Endothelial cell (in vitro differentiated cells): ENCODE measurements around the gene SLC22A23. TPM values are rescaled to one million over a fixed set of nuclear protein-coding genes. Genes with fewer than 3 reads are reported as not detected.

ENCODE experiments used
- DNase-seq: peaks from one replicate; pipeline ENCODE4 v3.0.0; 2021; ENCODE audit warnings: low spot score
- H3K27ac Mint-ChIP-seq: one replicate; pipeline ENCODE4 v1.8.0; 2021; ENCODE audit warnings: mixed read lengths, inconsistent platforms; ENCODE audit not compliant: unreplicated experiment
- H3K27me3 Mint-ChIP-seq: one replicate; pipeline ENCODE4 v1.8.0; 2021; ENCODE audit warnings: mild to moderate bottlenecking, moderate library complexity, mixed read lengths, inconsistent platforms; ENCODE audit not compliant: unreplicated experiment
- H3K36me3 Mint-ChIP-seq: one replicate; pipeline ENCODE4 v1.8.0; 2021; ENCODE audit warnings: mild to moderate bottlenecking, low read depth, mixed read lengths, inconsistent platforms; ENCODE audit not compliant: unreplicated experiment
- H3K4me1 Mint-ChIP-seq: one replicate; pipeline ENCODE4 v1.8.0; 2021; ENCODE audit warnings: mild to moderate bottlenecking, mixed read lengths, inconsistent platforms; ENCODE audit not compliant: unreplicated experiment
- H3K4me3 Mint-ChIP-seq: one replicate; pipeline ENCODE4 v1.8.0; 2021; ENCODE audit warnings: mild to moderate bottlenecking, mixed read lengths, inconsistent platforms; ENCODE audit not compliant: unreplicated experiment
- H3K9me3 Mint-ChIP-seq: one replicate; pipeline ENCODE4 v1.8.0; 2021; ENCODE audit warnings: mixed read lengths, inconsistent platforms; ENCODE audit not compliant: unreplicated experiment
- CTCF ChIP-seq: fragments of 200-600 bp; sonication (generic); IDR thresholded peaks from one replicate; pipeline ENCODE4 v1.5.0; 2021; ENCODE audit warnings: antibody characterized with exemption; ENCODE audit not compliant: unreplicated experiment
- total RNA-seq: library from RNA; stranded (reverse); fragmentation: NEBNext Ultra II Directional; extraction: Animal tissue kit (Norgen Biotek cat#: 25700); gene quantifications from one replicate; pipeline ENCODE4 v1.2.1, GENCODE V29; 2021; ENCODE audit not compliant: unreplicated experiment

Gene SLC22A23
- total RNA-seq, 1 donor from 2014 or later: 72.7 TPM

DNA sequence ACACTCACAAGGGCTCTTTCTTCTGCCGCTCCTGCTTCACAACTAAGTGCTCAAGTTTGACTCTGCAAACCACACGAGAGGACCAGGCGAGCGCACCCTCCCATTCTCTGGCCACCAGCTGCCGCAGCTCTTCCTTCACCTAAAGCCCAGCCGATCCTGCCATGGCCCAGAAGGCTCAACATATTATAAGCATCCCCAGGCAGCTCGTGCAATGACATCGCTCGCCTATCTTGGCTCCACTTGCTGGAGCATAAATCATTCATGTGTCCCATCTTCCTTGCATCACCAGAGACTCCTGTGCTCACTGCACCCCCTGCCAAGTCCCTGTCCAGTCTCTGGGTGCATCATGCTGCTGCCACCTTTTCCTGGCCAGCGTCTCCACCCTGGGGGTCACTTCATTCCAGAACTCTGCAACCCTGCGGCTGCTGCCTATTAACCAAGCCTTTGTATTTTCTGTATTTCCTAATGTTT, 139.1 kb downstream of the SLC22A23 start:
- DNase-seq: no peak
- peaks cover 12% of the 10 kb centered on the region for H3K27me3 Mint-ChIP-seq
- H3K36me3 Mint-ChIP-seq: peaks cover 34% of the 10 kb centered on the region
- H3K9me3 Mint-ChIP-seq: no peaks in the 10 kb centered on the region
- peaks cover 9% of the 10 kb centered on the region for H3K4me1 Mint-ChIP-seq
- H3K27ac Mint-ChIP-seq: no peak overlapping the region
- no peak overlapping the region for H3K4me3 Mint-ChIP-seq
- no peak for TF ChIP-seq CTCF

- no peaks in the 10 kb centered on the region for H3K9me3 Mint-ChIP-seq
- peaks cover 11% of the 10 kb centered on the region for H3K27me3 Mint-ChIP-seq
- DNase-seq: no peak
Measured at GRCh38 chr6:3316818-3317217, 140.0 kb downstream of the SLC22A23 start.

GRCh38 chr6:3316331-3316730, 140.5 kb downstream of the SLC22A23 start:
- Mint-ChIP-seq H3K36me3 (peaks cover 30% of the 10 kb centered on the region), H3K27ac (no peak overlapping the region), H3K4me3 (peak overlapping the region; percentile 31), H3K4me1 (peaks cover 7% of the 10 kb centered on the region), H3K27me3 (peaks cover 7% of the 10 kb centered on the region), H3K9me3 (no peaks in the 10 kb centered on the region)
- DNase-seq: no peak
- TF ChIP-seq CTCF: no peak

More at GRCh38 chr6:3316818-3317217, 140.0 kb downstream of the SLC22A23 start:
- peaks cover 30% of the 10 kb centered on the region for H3K36me3 Mint-ChIP-seq
- TF ChIP-seq CTCF: no peak
- H3K27ac Mint-ChIP-seq: no peak overlapping the region
- H3K4me1 Mint-ChIP-seq: peaks cover 9% of the 10 kb centered on the region
- H3K4me3 Mint-ChIP-seq: peak overlapping the region; percentile 6

DNA sequence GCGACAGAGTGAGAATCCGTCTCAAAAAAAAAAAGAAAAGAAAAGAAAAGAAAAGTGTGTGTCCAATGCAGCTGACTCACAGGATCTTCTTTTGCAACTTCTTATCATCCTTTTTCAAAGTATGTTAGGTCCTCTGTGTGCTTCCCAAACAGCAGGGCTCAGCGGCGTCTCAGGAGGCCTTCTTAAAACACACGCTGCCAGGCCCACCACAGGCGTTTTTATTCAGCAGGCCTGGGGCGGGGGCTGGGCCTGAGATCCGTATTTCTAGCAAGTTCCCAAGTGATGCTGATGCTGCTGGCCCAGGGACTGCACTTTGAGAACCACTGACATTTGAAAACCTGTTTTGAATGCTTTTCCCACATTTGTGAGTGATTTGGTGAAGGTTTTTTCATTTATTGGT, 141.0 kb downstream of the SLC22A23 start:
- no peak for DNase-seq
- no peak for TF ChIP-seq CTCF
- Mint-ChIP-seq H3K27ac (no peak overlapping the region), H3K4me1 (peaks cover 7% of the 10 kb centered on the region), H3K9me3 (no peaks in the 10 kb centered on the region), H3K27me3 (peaks cover 7% of the 10 kb centered on the region), H3K36me3 (peaks cover 30% of the 10 kb centered on the region), H3K4me3 (peak overlapping the region; percentile 31)

GRCh38 chr6:3314621-3315467, 142.0 kb downstream of the SLC22A23 start:
- Mint-ChIP-seq H3K9me3 (no peaks in the 10 kb centered on the region), H3K27me3 (peaks cover 7% of the 10 kb centered on the region), H3K36me3 (peaks cover 30% of the 10 kb centered on the region), H3K4me3 (no peak overlapping the region), H3K4me1 (peaks cover 7% of the 10 kb centered on the region), H3K27ac (no peak overlapping the region)
- no peak for DNase-seq
- TF ChIP-seq CTCF: no peak
